ENCODE results near the gene FBXO46. TPM values are rescaled to one million over a fixed set of nuclear protein-coding genes. Genes with fewer than 3 reads are reported as not detected.

The FBXO46 gene
- total and polyA plus RNA-seq, 2 of the 13 experiments (the other 11 are each of a cell fraction or from before 2014, with no cell fraction given) = 6.2 to 6.4 TPM

DNA sequence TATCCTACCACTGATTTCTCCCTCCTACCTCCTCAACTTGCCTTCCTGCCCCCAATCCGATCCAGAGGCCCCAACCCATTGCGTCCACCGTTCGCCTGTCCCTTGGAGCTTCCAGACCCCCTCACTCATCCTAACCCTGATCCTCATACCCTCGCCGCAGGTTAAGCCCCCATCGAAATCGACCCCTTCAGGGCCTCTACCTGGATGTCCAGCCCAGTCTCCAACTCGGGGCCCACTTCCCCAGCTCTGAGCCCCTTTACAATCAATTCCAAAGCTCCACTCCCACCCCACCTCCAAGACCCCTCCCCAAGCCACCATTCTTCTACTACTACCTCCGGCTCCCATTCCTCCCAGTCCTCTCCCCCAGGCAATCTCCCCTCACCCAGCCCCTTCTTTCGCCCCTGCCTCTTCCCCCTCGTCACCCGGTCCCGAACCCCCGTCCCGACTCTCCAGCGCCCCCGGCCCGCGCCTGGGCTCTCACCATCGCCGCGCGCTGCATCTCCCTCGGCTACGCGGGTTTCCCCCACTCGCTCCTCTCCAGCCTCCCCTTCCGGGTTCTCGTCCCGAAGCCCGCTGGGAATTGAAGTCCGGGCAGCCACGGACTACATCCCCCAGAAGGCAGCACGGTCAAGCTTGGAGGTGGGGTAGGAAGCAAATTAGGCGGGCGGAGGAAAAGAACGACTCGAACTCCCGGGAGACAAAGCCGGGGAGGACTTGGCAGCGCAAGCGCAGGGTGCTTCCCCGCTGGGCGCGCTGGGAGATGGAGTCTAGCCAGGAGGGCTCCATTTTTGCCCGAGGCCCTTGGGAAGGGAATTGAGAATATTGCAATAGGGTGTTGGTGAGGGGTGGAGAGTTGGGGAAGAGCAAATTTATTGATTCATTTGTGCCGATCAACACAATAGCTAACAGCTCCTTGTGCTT is at the start of gene FBXO46 (continued):
- TF ChIP-seq, protein P1, sequence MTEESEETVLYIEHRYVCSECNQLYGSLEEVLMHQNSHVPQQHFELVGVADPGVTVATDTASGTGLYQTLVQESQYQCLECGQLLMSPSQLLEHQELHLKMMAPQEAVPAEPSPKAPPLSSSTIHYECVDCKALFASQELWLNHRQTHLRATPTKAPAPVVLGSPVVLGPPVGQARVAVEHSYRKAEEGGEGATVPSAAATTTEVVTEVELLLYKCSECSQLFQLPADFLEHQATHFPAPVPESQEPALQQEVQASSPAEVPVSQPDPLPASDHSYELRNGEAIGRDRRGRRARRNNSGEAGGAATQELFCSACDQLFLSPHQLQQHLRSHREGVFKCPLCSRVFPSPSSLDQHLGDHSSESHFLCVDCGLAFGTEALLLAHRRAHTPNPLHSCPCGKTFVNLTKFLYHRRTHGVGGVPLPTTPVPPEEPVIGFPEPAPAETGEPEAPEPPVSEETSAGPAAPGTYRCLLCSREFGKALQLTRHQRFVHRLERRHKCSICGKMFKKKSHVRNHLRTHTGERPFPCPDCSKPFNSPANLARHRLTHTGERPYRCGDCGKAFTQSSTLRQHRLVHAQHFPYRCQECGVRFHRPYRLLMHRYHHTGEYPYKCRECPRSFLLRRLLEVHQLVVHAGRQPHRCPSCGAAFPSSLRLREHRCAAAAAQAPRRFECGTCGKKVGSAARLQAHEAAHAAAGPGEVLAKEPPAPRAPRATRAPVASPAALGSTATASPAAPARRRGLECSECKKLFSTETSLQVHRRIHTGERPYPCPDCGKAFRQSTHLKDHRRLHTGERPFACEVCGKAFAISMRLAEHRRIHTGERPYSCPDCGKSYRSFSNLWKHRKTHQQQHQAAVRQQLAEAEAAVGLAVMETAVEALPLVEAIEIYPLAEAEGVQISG (CRISPR knock-in tag; IDR thresholded peaks at IDR 0.05) = peak; percentile 94
- peak; percentile 73; the same call in 1 of the 2 replicates for TF ChIP-seq ZC3H13 (CRISPR knock-in tag; IDR thresholded peaks at IDR 0.05)
- no peak for TF ChIP-seq YEATS4 (CRISPR knock-in tag; IDR thresholded peaks at IDR 0.05; ENCODE audit: borderline replicate concordance)
- TF ChIP-seq STAG1 (CRISPR knock-in tag; IDR thresholded peaks at IDR 0.05) = no peak
- no peak for TF ChIP-seq ZEB1 (IDR thresholded peaks at IDR 0.05; ENCODE audit: insufficient replicate concordance, low read depth)
- no peak for TF ChIP-seq TOE1 (CRISPR knock-in tag; IDR thresholded peaks at IDR 0.05)
- TF ChIP-seq NCOR1 (IDR thresholded peaks at IDR 0.05; ENCODE audit: borderline replicate concordance, low read length) = no peak
- TF ChIP-seq ZNF780A (CRISPR knock-in tag; IDR thresholded peaks at IDR 0.05) = no peak
- TF ChIP-seq, protein P2, sequence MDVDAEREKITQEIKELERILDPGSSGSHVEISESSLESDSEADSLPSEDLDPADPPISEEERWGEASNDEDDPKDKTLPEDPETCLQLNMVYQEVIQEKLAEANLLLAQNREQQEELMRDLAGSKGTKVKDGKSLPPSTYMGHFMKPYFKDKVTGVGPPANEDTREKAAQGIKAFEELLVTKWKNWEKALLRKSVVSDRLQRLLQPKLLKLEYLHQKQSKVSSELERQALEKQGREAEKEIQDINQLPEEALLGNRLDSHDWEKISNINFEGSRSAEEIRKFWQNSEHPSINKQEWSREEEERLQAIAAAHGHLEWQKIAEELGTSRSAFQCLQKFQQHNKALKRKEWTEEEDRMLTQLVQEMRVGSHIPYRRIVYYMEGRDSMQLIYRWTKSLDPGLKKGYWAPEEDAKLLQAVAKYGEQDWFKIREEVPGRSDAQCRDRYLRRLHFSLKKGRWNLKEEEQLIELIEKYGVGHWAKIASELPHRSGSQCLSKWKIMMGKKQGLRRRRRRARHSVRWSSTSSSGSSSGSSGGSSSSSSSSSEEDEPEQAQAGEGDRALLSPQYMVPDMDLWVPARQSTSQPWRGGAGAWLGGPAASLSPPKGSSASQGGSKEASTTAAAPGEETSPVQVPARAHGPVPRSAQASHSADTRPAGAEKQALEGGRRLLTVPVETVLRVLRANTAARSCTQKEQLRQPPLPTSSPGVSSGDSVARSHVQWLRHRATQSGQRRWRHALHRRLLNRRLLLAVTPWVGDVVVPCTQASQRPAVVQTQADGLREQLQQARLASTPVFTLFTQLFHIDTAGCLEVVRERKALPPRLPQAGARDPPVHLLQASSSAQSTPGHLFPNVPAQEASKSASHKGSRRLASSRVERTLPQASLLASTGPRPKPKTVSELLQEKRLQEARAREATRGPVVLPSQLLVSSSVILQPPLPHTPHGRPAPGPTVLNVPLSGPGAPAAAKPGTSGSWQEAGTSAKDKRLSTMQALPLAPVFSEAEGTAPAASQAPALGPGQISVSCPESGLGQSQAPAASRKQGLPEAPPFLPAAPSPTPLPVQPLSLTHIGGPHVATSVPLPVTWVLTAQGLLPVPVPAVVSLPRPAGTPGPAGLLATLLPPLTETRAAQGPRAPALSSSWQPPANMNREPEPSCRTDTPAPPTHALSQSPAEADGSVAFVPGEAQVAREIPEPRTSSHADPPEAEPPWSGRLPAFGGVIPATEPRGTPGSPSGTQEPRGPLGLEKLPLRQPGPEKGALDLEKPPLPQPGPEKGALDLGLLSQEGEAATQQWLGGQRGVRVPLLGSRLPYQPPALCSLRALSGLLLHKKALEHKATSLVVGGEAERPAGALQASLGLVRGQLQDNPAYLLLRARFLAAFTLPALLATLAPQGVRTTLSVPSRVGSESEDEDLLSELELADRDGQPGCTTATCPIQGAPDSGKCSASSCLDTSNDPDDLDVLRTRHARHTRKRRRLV (CRISPR knock-in tag; IDR thresholded peaks at IDR 0.05) = peak; percentile 35; the same call in 1 of the 2 replicates
- TF ChIP-seq, protein P3, sequence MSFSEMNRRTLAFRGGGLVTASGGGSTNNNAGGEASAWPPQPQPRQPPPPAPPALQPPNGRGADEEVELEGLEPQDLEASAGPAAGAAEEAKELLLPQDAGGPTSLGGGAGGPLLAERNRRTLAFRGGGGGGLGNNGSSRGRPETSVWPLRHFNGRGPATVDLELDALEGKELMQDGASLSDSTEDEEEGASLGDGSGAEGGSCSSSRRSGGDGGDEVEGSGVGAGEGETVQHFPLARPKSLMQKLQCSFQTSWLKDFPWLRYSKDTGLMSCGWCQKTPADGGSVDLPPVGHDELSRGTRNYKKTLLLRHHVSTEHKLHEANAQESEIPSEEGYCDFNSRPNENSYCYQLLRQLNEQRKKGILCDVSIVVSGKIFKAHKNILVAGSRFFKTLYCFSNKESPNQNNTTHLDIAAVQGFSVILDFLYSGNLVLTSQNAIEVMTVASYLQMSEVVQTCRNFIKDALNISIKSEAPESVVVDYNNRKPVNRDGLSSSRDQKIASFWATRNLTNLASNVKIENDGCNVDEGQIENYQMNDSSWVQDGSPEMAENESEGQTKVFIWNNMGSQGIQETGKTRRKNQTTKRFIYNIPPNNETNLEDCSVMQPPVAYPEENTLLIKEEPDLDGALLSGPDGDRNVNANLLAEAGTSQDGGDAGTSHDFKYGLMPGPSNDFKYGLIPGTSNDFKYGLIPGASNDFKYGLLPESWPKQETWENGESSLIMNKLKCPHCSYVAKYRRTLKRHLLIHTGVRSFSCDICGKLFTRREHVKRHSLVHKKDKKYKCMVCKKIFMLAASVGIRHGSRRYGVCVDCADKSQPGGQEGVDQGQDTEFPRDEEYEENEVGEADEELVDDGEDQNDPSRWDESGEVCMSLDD (CRISPR knock-in tag; IDR thresholded peaks at IDR 0.05; ENCODE audit: borderline replicate concordance) = no peak
- peak; percentile 82 for TF ChIP-seq SPEN (CRISPR knock-in tag; IDR thresholded peaks at IDR 0.05; ENCODE audit: low read depth)
- TF ChIP-seq, protein P4, sequence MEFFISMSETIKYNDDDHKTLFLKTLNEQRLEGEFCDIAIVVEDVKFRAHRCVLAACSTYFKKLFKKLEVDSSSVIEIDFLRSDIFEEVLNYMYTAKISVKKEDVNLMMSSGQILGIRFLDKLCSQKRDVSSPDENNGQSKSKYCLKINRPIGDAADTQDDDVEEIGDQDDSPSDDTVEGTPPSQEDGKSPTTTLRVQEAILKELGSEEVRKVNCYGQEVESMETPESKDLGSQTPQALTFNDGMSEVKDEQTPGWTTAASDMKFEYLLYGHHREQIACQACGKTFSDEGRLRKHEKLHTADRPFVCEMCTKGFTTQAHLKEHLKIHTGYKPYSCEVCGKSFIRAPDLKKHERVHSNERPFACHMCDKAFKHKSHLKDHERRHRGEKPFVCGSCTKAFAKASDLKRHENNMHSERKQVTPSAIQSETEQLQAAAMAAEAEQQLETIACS (CRISPR knock-in tag; IDR thresholded peaks at IDR 0.05) = peak; percentile 30; the same call in 1 of the 2 replicates
- TF ChIP-seq SAP130 (CRISPR knock-in tag; IDR thresholded peaks at IDR 0.05; ENCODE audit: low read depth) = peak; percentile 94
- no peak for TF ChIP-seq KMT2A (CRISPR knock-in tag; IDR thresholded peaks at IDR 0.05)
- no peak for TF ChIP-seq ZFP41 (CRISPR knock-in tag; IDR thresholded peaks at IDR 0.05; ENCODE audit: borderline replicate concordance)
- TF ChIP-seq, protein P5, sequence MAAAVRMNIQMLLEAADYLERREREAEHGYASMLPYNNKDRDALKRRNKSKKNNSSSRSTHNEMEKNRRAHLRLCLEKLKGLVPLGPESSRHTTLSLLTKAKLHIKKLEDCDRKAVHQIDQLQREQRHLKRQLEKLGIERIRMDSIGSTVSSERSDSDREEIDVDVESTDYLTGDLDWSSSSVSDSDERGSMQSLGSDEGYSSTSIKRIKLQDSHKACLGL (CRISPR knock-in tag; IDR thresholded peaks at IDR 0.05) = 0 out of 2 replicates have a peak, but pooled peaks have one; percentile 18
